Lower lobe of right lung (tissue), 2 donors: Measurements from ENCODE around the gene ITGB3. TPM values are rescaled to one million over a fixed set of nuclear protein-coding genes. Genes with fewer than 3 reads are reported as not detected.
"Not testable (repeated sequence)": the region's sequence is repeated elsewhere in the genome, so short reads cannot be mapped to it uniquely, and the experiment has no call there.

ENCODE experiments used
- ATAC-seq, 2 donors: fragments of 200-7000 bp; cut with Tn5 transposase; one replicate each; pipeline ENCODE4 v1.9.1; 2020 to 2022; ENCODE audit warnings: mild to moderate bottlenecking in 2 of 2, moderate library complexity in 2 of 2
- DNase-seq: peaks from one replicate; pipeline ENCODE4 v3.0.0-alpha.2; 2020
- H3K27ac ChIP-seq: fragments of 200-600 bp; one replicate; pipeline ENCODE4 v1.8.0; 2022
- H3K27me3 ChIP-seq: fragments of 200-600 bp; one replicate; pipeline ENCODE4 v1.8.0; 2022; ENCODE audit warnings: low read depth
- H3K36me3 ChIP-seq: fragments of 200-600 bp; one replicate; pipeline ENCODE4 v1.8.0; 2022; ENCODE audit warnings: mild to moderate bottlenecking
- H3K4me1 ChIP-seq: fragments of 200-600 bp; one replicate; pipeline ENCODE4 v1.8.0; 2022
- H3K4me3 ChIP-seq: fragments of 200-600 bp; one replicate; pipeline ENCODE4 v1.8.0; 2022; ENCODE audit warnings: mild to moderate bottlenecking
- H3K9me3 ChIP-seq: fragments of 200-600 bp; one replicate; pipeline ENCODE4 v1.8.0; 2022
- CTCF ChIP-seq: fragments of 200-600 bp; IDR thresholded peaks from one replicate; pipeline ENCODE4 v1.8.0; 2022; ENCODE audit warnings: antibody characterized with exemption, mild to moderate bottlenecking
- intact Hi-C: fragments of 100-400 bp; cut with DNase I; formaldehyde crosslinking; loops from one replicate; pipeline ENCODE4 v1.11.0; 2022
- total RNA-seq: library from RNA; stranded (reverse); fragmentation: NEBNext Ultra II Directional; extraction: Animal tissue kit (Norgen Biotek cat#: 25700); gene quantifications from one replicate; pipeline ENCODE4 v1.2.1, GENCODE V29; 2021
- donor health status: DM: no; HTN: yes; CAD: no; lungs with severe emphysema.

The ITGB3 gene
- total RNA-seq, 1 donor from 2014 or later = 10.5 TPM

DNA sequence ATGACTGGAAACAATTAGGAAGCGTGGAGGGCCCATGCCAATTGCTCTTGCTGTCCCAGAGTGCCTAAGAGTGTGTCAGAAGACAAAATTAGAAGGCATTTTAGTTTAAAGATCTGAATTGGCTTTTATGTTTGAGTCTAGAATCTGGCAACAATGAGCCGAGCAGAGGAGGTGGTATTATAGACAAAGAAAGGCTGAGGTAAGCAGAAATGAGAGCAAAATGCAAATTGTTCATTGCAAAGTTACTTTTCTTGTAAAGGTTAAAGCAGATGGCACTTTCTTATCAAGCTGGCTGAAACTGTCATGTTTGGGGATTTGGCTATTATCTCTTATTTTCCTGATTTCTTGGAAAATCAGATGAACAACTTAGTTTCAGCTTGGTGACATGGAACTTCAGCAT lies 41.2 kb upstream of the ITGB3 start:
- no peak for TF ChIP-seq CTCF
- no peaks in the 10 kb centered on the region for H3K36me3 ChIP-seq
- no peaks in the 10 kb centered on the region for H3K9me3 ChIP-seq
- intact Hi-C loops = no loop called here
- DNase-seq = no peak
- no peak overlapping the region for H3K27ac ChIP-seq
- no peaks in the 10 kb centered on the region for H3K27me3 ChIP-seq
- ATAC-seq = no peak
- no peaks in the 10 kb centered on the region for H3K4me1 ChIP-seq
- no peak overlapping the region for H3K4me3 ChIP-seq

DNA sequence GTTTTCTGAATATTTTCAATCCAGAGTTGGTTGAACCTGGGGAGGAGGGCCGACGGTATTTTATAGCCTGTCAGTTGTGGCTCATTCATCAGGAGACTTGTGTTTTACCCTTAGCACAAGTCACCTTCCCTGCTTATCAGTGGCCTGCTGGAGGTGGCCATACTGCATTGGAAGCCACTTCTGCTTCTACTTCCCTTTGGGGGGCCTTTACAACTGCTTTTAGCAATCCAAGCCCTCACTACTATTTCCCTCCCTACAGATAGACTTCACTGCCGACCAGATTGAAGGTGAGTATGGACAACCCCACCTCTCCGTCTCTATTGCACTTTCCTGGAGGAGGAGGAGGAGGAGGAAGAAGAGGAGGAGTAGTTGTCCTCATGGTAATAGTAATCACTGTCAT lies 40.1 kb upstream of the ITGB3 start:
- Histone ChIP-seq H3K4me3 (no peak overlapping the region), H3K9me3 (no peaks in the 10 kb centered on the region), H3K36me3 (no peaks in the 10 kb centered on the region), H3K27ac (no peak overlapping the region), H3K4me1 (no peaks in the 10 kb centered on the region), H3K27me3 (no peaks in the 10 kb centered on the region)
- intact Hi-C loops = no loop called here
- no peak for ATAC-seq
- no peak for TF ChIP-seq CTCF
- no peak for DNase-seq

DNA sequence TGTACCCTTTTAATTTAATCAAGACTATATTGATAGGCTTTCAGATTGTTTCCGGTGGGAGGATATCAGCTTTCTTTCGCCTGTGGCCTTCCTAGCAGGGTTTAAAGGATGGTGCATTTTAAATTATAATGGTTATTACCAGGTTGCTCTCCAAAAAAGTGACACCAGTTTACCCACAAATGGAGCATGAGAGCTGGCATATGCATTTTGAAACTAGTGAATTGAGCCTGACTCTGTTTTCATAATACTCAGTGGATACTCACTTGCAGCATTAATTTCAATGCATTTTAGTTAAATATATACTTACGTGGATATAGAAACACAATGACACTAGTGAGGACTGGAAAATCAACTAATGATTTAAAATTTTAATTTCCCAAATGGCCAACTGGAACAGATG lies 38.7 kb upstream of the ITGB3 start:
- no peaks in the 10 kb centered on the region for H3K27me3 ChIP-seq
- H3K9me3 ChIP-seq = no peaks in the 10 kb centered on the region
- ATAC-seq = no peak
- TF ChIP-seq CTCF = no peak
- intact Hi-C loops = no loop called here
- DNase-seq = no peak
- H3K36me3 ChIP-seq = no peaks in the 10 kb centered on the region
- no peak overlapping the region for H3K4me3 ChIP-seq
- H3K27ac ChIP-seq = no peak overlapping the region
- H3K4me1 ChIP-seq = no peaks in the 10 kb centered on the region

GRCh38 chr17:47216821-47217220 lies 36.8 kb upstream of the ITGB3 start:
- H3K4me3 ChIP-seq, H3K36me3 ChIP-seq, H3K27me3 ChIP-seq, H3K9me3 ChIP-seq, ATAC-seq, intact Hi-C loops, H3K27ac ChIP-seq, H3K4me1 ChIP-seq, DNase-seq: not testable (repeated sequence)

- H3K4me3 ChIP-seq, ATAC-seq: not testable (repeated sequence)
These were observed 36.3 kb upstream of the ITGB3 start for GRCh38 chr17:47217279-47217678.

DNA sequence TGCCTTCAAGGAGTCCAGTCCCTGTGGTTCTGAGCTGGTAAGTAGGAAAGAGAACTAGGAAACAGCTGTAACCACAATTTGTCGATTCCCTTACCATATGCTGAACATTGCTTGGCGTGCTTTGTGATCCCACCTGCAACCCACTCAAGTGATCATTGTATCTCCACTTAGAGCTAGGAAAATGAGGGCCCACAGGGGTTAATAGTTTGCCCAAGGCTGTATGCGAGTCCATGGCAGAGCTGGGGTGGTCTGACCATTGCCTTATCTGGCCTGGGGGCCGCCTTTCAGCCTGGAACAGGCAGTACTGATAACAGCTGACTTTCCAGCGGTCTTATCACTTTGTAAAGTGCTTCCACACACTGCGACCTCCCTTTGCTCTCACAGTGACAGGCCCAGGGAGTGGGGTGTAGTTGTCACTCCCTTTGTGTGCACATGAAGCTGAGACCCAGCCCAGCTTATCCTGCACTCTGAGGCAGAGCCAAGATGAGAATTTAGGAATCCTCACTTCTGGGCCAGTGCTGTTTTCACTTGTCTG lies 34.7 kb upstream of the ITGB3 start:
- H3K36me3 ChIP-seq = no peaks in the 10 kb centered on the region
- no peak for TF ChIP-seq CTCF
- ATAC-seq (peak in 1 of 2 donors; percentile 13), DNase-seq (no peak)
- H3K27ac ChIP-seq = no peak overlapping the region
- no peaks in the 10 kb centered on the region for H3K27me3 ChIP-seq
- peaks cover 7% of the 10 kb centered on the region for H3K4me1 ChIP-seq
- no peak overlapping the region for H3K4me3 ChIP-seq
- no peaks in the 10 kb centered on the region for H3K9me3 ChIP-seq
- intact Hi-C loops = no loop called here

More at GRCh38 chr17:47217279-47217678, 36.3 kb upstream of the ITGB3 start:
- intact Hi-C loops, H3K27me3 ChIP-seq, H3K27ac ChIP-seq, H3K9me3 ChIP-seq, H3K4me1 ChIP-seq, DNase-seq, H3K36me3 ChIP-seq: not testable (repeated sequence)
